Measurements from ENCODE around the gene B4GALNT4.
A peak's percentile ranks its signal among the peaks of the same experiment; 100 is the strongest.
"Not testable (repeated sequence)": the region's sequence is repeated elsewhere in the genome, so short reads cannot be mapped to it uniquely, and the experiment has no call there.

The B4GALNT4 gene

GRCh38 chr11:393219-394033, 24.1 kb downstream of the B4GALNT4 start:
- peak; percentile 81 for DNase-seq (ENCODE audit: low read depth)

GRCh38 chr11:394034-394857, 24.9 kb downstream of the B4GALNT4 start, which contains the start of gene PKP3:
Gene PKP3, plus strand, starts transcription at chr11:394209. Its CDS starts 84 bp downstream, at chr11:394293.
- peak; percentile 67 for DNase-seq (ENCODE audit: low read depth)

GRCh38 chr11:394858-395655, 25.8 kb downstream of the B4GALNT4 start:
- no peak for DNase-seq (ENCODE audit: low read depth)

- DNase-seq (ENCODE audit: low read depth), result no peak
Observed at GRCh38 chr11:395866-396265, 26.6 kb downstream of the B4GALNT4 start.

GRCh38 chr11:396511-396947, 27.2 kb downstream of the B4GALNT4 start:
- peak; percentile 13 for DNase-seq (ENCODE audit: low read depth)

GRCh38 chr11:396948-397548, 27.7 kb downstream of the B4GALNT4 start:
- DNase-seq (ENCODE audit: low read depth), result peak; percentile 49

- DNase-seq (ENCODE audit: low read depth), result no peak
Observed at GRCh38 chr11:398826-399225, 29.5 kb downstream of the B4GALNT4 start.

- DNase-seq (ENCODE audit: low read depth), result no peak
Observed at GRCh38 chr11:399731-400211, 30.5 kb downstream of the B4GALNT4 start.

GRCh38 chr11:400241-400689, 31.0 kb downstream of the B4GALNT4 start:
- DNase-seq (ENCODE audit: low read depth), result no peak

- not testable (repeated sequence) for DNase-seq (ENCODE audit: low read depth)
Observed at GRCh38 chr11:401196-401595, 31.9 kb downstream of the B4GALNT4 start.

GRCh38 chr11:403021-403760, 33.9 kb downstream of the B4GALNT4 start:
- no peak for DNase-seq (ENCODE audit: low read depth)

GRCh38 chr11:403761-404431, 34.6 kb downstream of the B4GALNT4 start:
- no peak for DNase-seq (ENCODE audit: low read depth)

- no peak for DNase-seq (ENCODE audit: low read depth)
Observed at GRCh38 chr11:404551-405264, 35.4 kb downstream of the B4GALNT4 start.

- no peak for DNase-seq (ENCODE audit: low read depth)
Observed at GRCh38 chr11:405323-405953, 36.1 kb downstream of the B4GALNT4 start.

- DNase-seq (ENCODE audit: low read depth), result no peak
Observed at GRCh38 chr11:405954-406795, 36.9 kb downstream of the B4GALNT4 start.

- peak; percentile 74 for DNase-seq (ENCODE audit: low read depth)
Observed at GRCh38 chr11:406796-407650, 37.7 kb downstream of the B4GALNT4 start.

GRCh38 chr11:407651-408123, 38.4 kb downstream of the B4GALNT4 start:
- no peak for DNase-seq (ENCODE audit: low read depth)

All from amniotic epithelial cell (primary cell).